Activated CD4-positive, alpha-beta memory T cell treated with anti-CD3 and anti-CD28 coated beads for 36 hours (primary cell): ENCODE results near the gene PDSS1. TPM values are rescaled to one million over a fixed set of nuclear protein-coding genes. Genes with fewer than 3 reads are reported as not detected.

Experiments
- CTCF ChIA-PET: fragments of 350-600 bp; sonication (Branson Sonifier 250); formaldehyde crosslinking; loops from one replicate; lab custom pipeline; 2021; ENCODE audit warnings: antibody characterized with exemption, inconsistent platforms; lab: Charles Lee
- POLR2A ChIA-PET: fragments of 350-600 bp; sonication (Branson Sonifier 250); formaldehyde crosslinking; loops from one replicate; lab custom pipeline; 2021; ENCODE audit warnings: antibody characterized with exemption; lab: Charles Lee
- DNase-seq: peaks from one replicate; pipeline ENCODE4 v3.0.0-alpha.2; 2020
- H3K27ac Mint-ChIP-seq: one replicate; pipeline ENCODE4 v1.8.0; 2021; ENCODE audit warnings: mixed read lengths
- H3K27me3 Mint-ChIP-seq: one replicate; pipeline ENCODE4 v1.8.0; 2021; ENCODE audit warnings: mixed read lengths
- H3K36me3 Mint-ChIP-seq: one replicate; pipeline ENCODE4 v1.8.0; 2021; ENCODE audit warnings: mixed read lengths
- H3K4me1 Mint-ChIP-seq: one replicate; pipeline ENCODE4 v1.8.0; 2021; ENCODE audit warnings: low read depth, mixed read lengths
- H3K4me3 Mint-ChIP-seq: one replicate; pipeline ENCODE4 v1.8.0; 2021; ENCODE audit warnings: mild to moderate bottlenecking, mixed read lengths
- H3K9me3 Mint-ChIP-seq: one replicate; pipeline ENCODE4 v1.8.0; 2021; ENCODE audit warnings: mixed read lengths
- intact Hi-C: fragments of 100-400 bp; cut with micrococcal nuclease; formaldehyde crosslinking; loops from one replicate; pipeline ENCODE4 v1.15.1; 2023
- total RNA-seq, 2 experiments: library from RNA; stranded (reverse); gene quantifications; one replicate each; pipeline ENCODE4 v1.2.3, GENCODE V29; 2021

The PDSS1 gene
- total RNA-seq, 2 experiments from 2014 or later = 12.9 to 15.4 TPM

DNA sequence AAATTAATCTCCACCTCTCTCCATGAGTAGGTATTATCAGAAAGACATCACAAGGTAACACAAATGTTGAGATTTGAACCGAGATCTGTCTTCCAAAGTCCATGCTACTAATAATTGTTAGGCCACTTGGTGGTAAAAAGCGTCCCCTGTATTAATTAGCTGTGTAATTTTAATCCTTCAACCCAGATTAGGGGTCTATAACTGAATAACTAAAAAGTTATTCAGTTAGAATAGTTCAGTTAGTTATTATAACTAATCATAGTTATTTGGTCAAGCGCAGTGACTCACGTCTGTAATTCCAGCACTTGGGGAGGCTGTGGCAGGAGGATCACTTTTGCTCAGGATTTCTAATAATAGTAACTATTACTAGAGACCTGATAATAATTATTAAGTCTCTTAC lies 5.6 kb downstream of the PDSS1 start:
- POLR2A ChIA-PET = no interaction called here
- Mint-ChIP-seq H3K4me1 (peaks cover 22% of the 10 kb centered on the region), H3K36me3 (peaks cover 51% of the 10 kb centered on the region), H3K27ac (no peak overlapping the region), H3K27me3 (no peaks in the 10 kb centered on the region), H3K9me3 (no peaks in the 10 kb centered on the region), H3K4me3 (no peak overlapping the region)
- intact Hi-C loops = no loop called here
- CTCF ChIA-PET = interaction anchor here (1.2 kb wide), 1 partner anchor 23 kb away, joined by 4 read pairs; no protein-coding TSS in a partner anchor
- no peak for DNase-seq

DNA sequence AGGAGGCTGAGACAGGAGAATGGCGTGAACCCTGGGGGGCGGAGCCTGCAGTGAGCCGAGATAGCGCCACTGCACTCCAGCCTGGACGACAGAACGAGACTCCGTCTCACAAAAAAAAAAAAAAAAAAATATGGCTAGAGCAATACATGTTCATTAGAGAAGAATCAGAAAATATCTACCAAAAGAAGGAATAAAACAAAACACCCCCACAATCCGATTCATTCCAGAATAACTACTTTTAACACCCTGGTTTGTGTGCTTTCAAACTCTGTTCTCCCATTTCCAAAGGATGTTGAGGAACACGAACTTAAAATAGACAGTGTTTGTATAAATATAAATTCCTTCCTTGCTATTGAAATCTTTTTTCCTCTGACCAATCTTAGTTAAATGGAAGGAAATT lies 6.5 kb downstream of the PDSS1 start:
- peaks cover 57% of the 10 kb centered on the region for H3K36me3 Mint-ChIP-seq
- peaks cover 17% of the 10 kb centered on the region for H3K4me1 Mint-ChIP-seq
- no peaks in the 10 kb centered on the region for H3K27me3 Mint-ChIP-seq
- intact Hi-C loops = no loop called here
- CTCF ChIA-PET = no interaction called here
- no peak overlapping the region for H3K27ac Mint-ChIP-seq
- POLR2A ChIA-PET = no interaction called here
- no peak for DNase-seq
- no peak overlapping the region for H3K4me3 Mint-ChIP-seq
- H3K9me3 Mint-ChIP-seq = no peaks in the 10 kb centered on the region

DNA sequence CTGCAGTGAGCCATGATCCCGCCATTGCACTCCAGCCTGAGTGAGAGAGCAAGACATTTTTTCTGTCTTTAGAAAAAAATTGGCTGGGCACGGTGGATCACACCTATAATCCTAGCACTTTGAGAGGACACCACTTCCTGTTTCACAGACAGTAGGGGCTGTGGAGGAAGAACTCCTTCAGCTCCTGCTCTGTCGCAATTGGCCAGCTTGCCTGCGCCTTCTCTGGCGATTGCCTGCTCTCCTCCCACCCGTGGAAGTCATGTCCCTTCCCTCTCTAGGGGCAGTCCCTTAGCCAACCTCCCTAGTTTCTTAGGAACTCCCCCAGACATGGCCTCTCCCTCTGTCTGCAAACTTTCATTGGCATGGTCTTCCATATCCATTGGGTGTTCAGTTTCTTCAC lies 8.7 kb downstream of the PDSS1 start:
- H3K9me3 Mint-ChIP-seq = no peaks in the 10 kb centered on the region
- peaks cover 4% of the 10 kb centered on the region for H3K4me1 Mint-ChIP-seq
- no peaks in the 10 kb centered on the region for H3K27me3 Mint-ChIP-seq
- peaks cover 48% of the 10 kb centered on the region for H3K36me3 Mint-ChIP-seq
- no peak for DNase-seq
- no peak overlapping the region for H3K27ac Mint-ChIP-seq
- ChIA-PET CTCF (interaction anchor here (1.5 kb wide), 1 partner anchor 20 kb away, joined by 6 read pairs; no protein-coding TSS in a partner anchor), POLR2A (no interaction called here)
- intact Hi-C loops = no loop called here
- no peak overlapping the region for H3K4me3 Mint-ChIP-seq

DNA sequence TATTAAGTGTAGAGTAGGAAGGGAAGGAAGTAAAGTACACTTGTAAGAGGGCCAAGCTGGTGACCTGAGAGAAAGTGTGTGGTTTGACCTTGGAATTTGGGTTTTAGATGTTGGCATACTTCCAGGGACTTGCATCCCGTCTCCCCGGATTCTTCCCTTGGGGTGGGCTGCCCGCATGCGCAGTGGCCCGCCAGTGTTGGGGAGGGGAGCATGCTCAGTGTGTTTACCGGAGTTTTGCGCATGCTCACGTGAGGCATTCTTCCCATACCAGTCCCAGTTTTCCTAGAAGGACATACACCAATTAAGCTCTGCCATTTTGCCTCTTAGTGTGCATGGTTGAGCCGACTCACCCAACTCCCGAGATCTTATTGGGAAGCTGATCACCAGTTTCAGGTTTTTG lies 9.4 kb downstream of the PDSS1 start:
- CTCF ChIA-PET = interaction anchor here (1.3 kb wide), 1 partner anchor 19 kb away, joined by 4 read pairs; no protein-coding TSS in a partner anchor

DNA sequence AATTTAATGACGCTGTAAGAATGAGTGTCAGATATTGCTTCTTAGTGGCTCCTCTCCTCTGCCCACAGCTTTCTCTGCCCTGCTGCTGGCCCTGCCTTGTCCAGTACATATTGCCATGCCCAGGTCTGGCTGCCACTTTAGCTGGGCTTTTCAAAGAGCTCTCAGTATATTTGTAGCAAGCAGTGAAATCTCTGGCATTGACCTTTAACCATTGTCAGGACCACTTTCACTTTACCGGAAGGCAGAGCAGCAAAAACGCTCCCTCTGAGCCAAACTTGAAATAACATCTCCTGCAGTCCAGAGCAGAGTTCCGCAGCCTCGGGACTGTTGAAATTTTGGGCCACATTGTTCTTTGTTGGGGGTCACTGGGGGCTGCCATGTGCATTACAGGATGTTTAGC lies 13.8 kb downstream of the PDSS1 start:
- Mint-ChIP-seq H3K27me3 (no peaks in the 10 kb centered on the region), H3K27ac (no peak overlapping the region)

More for the DNA sequence above, 9.4 kb downstream of the PDSS1 start:
- POLR2A ChIA-PET = no interaction called here
- no peak overlapping the region for H3K4me3 Mint-ChIP-seq
- H3K36me3 Mint-ChIP-seq = peaks cover 46% of the 10 kb centered on the region
- no peak for DNase-seq
- peaks cover 3% of the 10 kb centered on the region for H3K4me1 Mint-ChIP-seq
- H3K27me3 Mint-ChIP-seq = no peaks in the 10 kb centered on the region
- intact Hi-C loops = no loop called here
- no peaks in the 10 kb centered on the region for H3K9me3 Mint-ChIP-seq
- no peak overlapping the region for H3K27ac Mint-ChIP-seq

DNA sequence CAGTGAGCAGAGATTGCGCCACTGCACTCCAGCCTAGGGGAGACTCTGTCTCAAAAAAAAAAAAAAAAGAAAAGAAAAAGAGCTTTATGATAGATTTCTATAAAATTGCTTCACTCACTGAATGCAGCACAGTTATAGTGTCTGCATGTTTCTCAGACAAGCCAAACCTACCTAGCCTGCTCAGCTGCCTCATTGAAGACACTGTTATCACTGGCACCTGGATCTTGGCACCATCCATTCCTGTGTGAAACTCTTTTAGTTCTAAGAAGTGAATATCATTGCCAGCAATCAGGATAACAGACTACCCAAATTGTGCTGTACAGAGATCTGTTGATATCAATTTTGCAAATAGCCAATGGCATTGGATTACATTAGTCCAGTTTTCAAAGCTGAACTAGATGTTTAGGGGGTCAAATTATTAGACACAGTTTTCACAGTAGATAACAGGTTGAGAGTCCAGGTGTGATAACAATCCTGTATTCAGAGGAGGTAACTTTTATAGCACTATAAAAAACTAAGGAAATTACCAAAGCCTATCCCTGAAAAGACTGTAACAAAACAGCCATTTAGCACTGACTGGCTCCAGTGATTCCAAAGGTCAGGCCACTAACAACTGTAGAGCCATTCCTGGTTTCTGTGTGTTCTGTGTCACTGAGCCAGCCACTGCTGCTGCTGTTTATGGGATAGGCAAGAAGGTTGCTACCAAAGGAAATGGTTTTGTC lies 17.1 kb downstream of the PDSS1 start:
- no peak for DNase-seq
- POLR2A ChIA-PET = no interaction called here
- H3K4me1 Mint-ChIP-seq = no peaks in the 10 kb centered on the region
- H3K4me3 Mint-ChIP-seq = no peak overlapping the region
- CTCF ChIA-PET = interaction anchor here (2.3 kb wide), 1 partner anchor 11 kb away, joined by 13 read pairs; no protein-coding TSS in a partner anchor
- no peaks in the 10 kb centered on the region for H3K9me3 Mint-ChIP-seq
- peaks cover 16% of the 10 kb centered on the region for H3K36me3 Mint-ChIP-seq
- intact Hi-C loops = no loop called here
- peak overlapping the region; percentile 23 for H3K27ac Mint-ChIP-seq
- no peaks in the 10 kb centered on the region for H3K27me3 Mint-ChIP-seq

More for the DNA sequence above, 13.8 kb downstream of the PDSS1 start:
- no peak for DNase-seq
- no peak overlapping the region for H3K4me3 Mint-ChIP-seq
- H3K36me3 Mint-ChIP-seq = peaks cover 30% of the 10 kb centered on the region
- intact Hi-C loops = no loop called here
- CTCF ChIA-PET = no interaction called here
- no peaks in the 10 kb centered on the region for H3K9me3 Mint-ChIP-seq
- no peaks in the 10 kb centered on the region for H3K4me1 Mint-ChIP-seq
- POLR2A ChIA-PET = no interaction called here

DNA sequence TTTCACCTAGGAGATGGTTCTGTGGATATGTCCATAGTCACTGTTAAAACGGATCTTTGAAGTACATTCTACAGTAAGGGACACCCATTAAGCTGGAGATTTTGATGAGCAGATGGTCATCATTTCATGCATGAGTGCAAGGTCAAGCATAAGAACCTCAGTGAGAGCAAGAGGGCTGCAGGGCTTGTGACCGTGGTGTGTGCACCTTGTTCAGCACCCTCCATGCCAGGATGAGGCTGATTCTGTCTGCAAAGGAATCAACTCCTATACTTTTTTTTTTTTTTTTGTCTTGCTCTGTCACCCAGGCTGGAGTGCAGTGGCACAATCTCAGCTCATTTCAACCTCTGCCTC lies 17.6 kb downstream of the PDSS1 start:
- intact Hi-C loops = no loop called here
- ChIA-PET POLR2A (no interaction called here), CTCF (interaction anchor here (2.3 kb wide), 1 partner anchor 10 kb away, joined by 13 read pairs; no protein-coding TSS in a partner anchor)
- Mint-ChIP-seq H3K4me1 (peaks cover 1% of the 10 kb centered on the region), H3K27me3 (no peaks in the 10 kb centered on the region), H3K4me3 (no peak overlapping the region), H3K36me3 (peaks cover 19% of the 10 kb centered on the region), H3K9me3 (no peaks in the 10 kb centered on the region), H3K27ac (no peak overlapping the region)
- no peak for DNase-seq

DNA sequence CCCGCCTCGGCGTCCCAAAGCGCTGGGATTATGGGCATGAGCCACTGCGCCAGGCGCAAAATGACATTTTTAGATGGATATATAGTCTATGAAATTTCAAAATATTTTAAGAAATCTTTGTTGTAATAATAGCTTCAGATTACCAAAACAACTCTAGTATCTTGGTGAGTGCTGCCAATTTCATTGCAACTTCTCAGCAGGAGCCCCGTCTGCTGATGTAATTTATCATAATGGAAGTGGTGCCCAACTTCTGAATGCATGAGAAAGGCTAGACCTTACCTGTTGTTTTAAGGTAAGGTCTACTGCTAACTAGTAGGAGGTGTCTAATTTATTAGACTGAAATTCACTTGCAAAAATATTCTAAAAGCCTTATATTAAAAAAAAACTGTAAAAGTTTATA lies 20.0 kb downstream of the PDSS1 start:
- Mint-ChIP-seq H3K27ac (no peak overlapping the region), H3K27me3 (no peaks in the 10 kb centered on the region), H3K36me3 (peaks cover 25% of the 10 kb centered on the region), H3K4me3 (no peak overlapping the region), H3K4me1 (peaks cover 10% of the 10 kb centered on the region), H3K9me3 (no peaks in the 10 kb centered on the region)
- ChIA-PET CTCF (interaction anchor here (1.5 kb wide), 1 partner anchor 9 kb away, joined by 7 read pairs; no protein-coding TSS in a partner anchor), POLR2A (no interaction called here)
- intact Hi-C loops = no loop called here
- DNase-seq = no peak

DNA sequence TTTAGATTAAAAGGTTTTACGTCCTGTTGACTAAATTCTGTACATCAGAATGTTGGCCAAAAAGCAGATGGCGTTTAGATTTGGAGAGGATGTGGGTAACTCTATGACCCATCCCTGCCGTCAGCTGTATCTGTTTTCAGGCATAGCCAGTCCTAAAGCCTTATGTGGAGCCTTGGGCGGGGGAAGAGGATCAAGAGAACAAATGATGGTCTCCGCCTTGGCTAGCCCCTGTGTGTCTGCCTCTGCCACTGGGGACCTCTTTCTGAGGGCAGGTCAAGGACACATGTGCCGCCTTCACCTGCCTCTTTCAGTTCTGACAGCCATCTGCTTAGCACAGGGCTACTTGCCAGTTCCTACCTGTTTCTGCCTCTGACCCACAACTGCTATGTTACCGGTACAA lies 24.1 kb downstream of the PDSS1 start:
- intact Hi-C loops = loop anchor here (1.0 kb wide), 1 partner anchor 16 kb away; no protein-coding TSS in a partner anchor

DNA sequence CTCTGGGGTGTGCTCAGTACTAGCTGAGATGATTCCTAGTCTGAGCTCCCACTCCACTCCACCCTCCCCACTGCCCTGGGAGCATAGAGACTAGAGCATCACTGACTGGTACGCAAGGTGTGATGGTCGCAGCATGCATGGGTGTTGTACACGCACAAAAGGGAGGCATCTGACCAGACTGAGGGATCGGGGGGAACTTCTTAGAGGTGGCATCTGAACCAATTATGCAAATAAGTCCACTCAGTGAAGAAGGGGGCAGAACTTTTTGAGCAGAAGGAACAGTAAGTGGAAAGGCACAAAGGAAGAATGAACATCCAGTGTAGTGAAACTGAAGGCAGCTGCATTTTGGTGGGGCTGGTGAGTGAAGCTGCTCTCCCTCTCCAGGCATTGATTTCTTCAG lies 25.5 kb downstream of the PDSS1 start:
- no peaks in the 10 kb centered on the region for H3K27me3 Mint-ChIP-seq
- DNase-seq = no peak
- H3K4me1 Mint-ChIP-seq = peaks cover 10% of the 10 kb centered on the region
- no peaks in the 10 kb centered on the region for H3K9me3 Mint-ChIP-seq
- no peak overlapping the region for H3K4me3 Mint-ChIP-seq
- H3K27ac Mint-ChIP-seq = no peak overlapping the region
- peaks cover 37% of the 10 kb centered on the region for H3K36me3 Mint-ChIP-seq
- ChIA-PET CTCF (interaction anchor here (1.1 to 2.6 kb wide), 3 partner anchors 138 to 163 kb away, joined by 3 to 21 read pairs (median 4); partner anchors contain the start of gene ABI1), POLR2A (no interaction called here)
- intact Hi-C loops = no loop called here

More for the DNA sequence above, 24.1 kb downstream of the PDSS1 start:
- DNase-seq = peak; percentile 79
- POLR2A ChIA-PET = no interaction called here
- Mint-ChIP-seq H3K4me3 (no peak overlapping the region), H3K36me3 (peaks cover 34% of the 10 kb centered on the region), H3K4me1 (peaks cover 10% of the 10 kb centered on the region), H3K27me3 (no peaks in the 10 kb centered on the region), H3K9me3 (no peaks in the 10 kb centered on the region), H3K27ac (peak overlapping the region; percentile 81)
- CTCF ChIA-PET = interaction anchor here (0.5 to 1.6 kb wide), 2 partner anchors 140 to 502 kb away, joined by 4 to 6 read pairs; partner anchors contain the start of gene ABI1

DNA sequence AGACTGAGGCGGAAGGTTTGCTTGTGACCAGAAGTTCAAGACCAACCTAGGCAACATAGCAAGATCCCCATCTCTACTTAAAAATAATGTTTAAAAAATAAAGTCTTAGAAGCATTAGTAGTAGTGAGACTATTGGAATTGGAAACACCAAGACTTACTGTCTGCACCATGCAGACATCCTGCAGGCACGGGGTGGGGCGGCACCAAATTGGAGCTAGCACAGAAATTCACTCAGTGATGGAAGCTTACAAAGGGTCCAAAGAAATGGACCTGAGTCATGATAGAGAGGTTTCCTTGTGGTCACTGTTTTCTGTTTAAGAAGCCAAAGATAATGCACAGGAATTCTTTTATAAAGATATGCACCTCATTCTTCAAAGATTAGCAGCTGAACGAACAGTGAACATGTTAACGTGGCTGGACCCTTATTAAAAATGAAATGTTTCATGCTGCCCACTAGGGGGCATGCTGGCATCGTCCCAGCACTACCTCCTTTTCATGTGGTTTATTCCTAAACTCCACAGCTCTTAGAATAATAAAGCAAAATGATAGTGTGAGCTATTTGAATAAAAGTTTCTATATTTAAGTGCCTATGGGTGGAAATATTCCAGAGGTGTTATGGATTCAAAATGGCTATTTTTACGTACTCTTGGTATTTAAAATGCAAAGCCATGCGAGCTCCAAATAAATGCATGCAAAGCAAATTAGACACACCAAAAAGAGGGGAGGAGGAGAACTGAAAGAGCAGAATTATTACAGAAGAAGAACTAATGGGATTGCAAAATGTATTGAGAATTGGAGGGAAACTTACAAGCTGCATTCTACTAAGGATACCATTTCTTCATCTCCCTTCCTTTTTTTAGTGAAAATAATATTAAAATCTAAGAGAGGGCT lies 28.6 kb downstream of the PDSS1 start:
- no peak overlapping the region for H3K4me3 Mint-ChIP-seq
- intact Hi-C loops = loop anchor here (1.0 kb wide), 3 partner anchors 11 to 156 kb away; no protein-coding TSS in a partner anchor
- ChIA-PET POLR2A (interaction anchor here (0.6 to 0.9 kb wide), 3 partner anchors 11 to 20 kb away, joined by 3 to 4 read pairs (median 3); no protein-coding TSS in a partner anchor), CTCF (interaction anchor here (0.6 to 3.3 kb wide), 52 partner anchors 8 to 1602 kb away, joined by 3 to 131 read pairs (median 5); partner anchors contain the start of genes ABI1, PDSS1 and YME1L1)
- no peaks in the 10 kb centered on the region for H3K27me3 Mint-ChIP-seq
- DNase-seq = peak; percentile 58
- H3K4me1 Mint-ChIP-seq = peaks cover 4% of the 10 kb centered on the region
- H3K27ac Mint-ChIP-seq = no peak overlapping the region
- H3K36me3 Mint-ChIP-seq = peaks cover 34% of the 10 kb centered on the region
- no peaks in the 10 kb centered on the region for H3K9me3 Mint-ChIP-seq
